Endothelial cell (in vitro differentiated cells): Measurements from ENCODE around the gene HDAC4. TPM values are rescaled to one million over a fixed set of nuclear protein-coding genes. Genes with fewer than 3 reads are reported as not detected.

Experiments used
- DNase-seq: peaks from one replicate; pipeline ENCODE4 v3.0.0; 2021; ENCODE audit warnings: low spot score
- H3K27ac Mint-ChIP-seq: one replicate; pipeline ENCODE4 v1.8.0; 2021; ENCODE audit warnings: mixed read lengths, inconsistent platforms; ENCODE audit not compliant: unreplicated experiment
- H3K27me3 Mint-ChIP-seq: one replicate; pipeline ENCODE4 v1.8.0; 2021; ENCODE audit warnings: mild to moderate bottlenecking, moderate library complexity, mixed read lengths, inconsistent platforms; ENCODE audit not compliant: unreplicated experiment
- H3K36me3 Mint-ChIP-seq: one replicate; pipeline ENCODE4 v1.8.0; 2021; ENCODE audit warnings: mild to moderate bottlenecking, low read depth, mixed read lengths, inconsistent platforms; ENCODE audit not compliant: unreplicated experiment
- H3K4me1 Mint-ChIP-seq: one replicate; pipeline ENCODE4 v1.8.0; 2021; ENCODE audit warnings: mild to moderate bottlenecking, mixed read lengths, inconsistent platforms; ENCODE audit not compliant: unreplicated experiment
- H3K4me3 Mint-ChIP-seq: one replicate; pipeline ENCODE4 v1.8.0; 2021; ENCODE audit warnings: mild to moderate bottlenecking, mixed read lengths, inconsistent platforms; ENCODE audit not compliant: unreplicated experiment
- H3K9me3 Mint-ChIP-seq: one replicate; pipeline ENCODE4 v1.8.0; 2021; ENCODE audit warnings: mixed read lengths, inconsistent platforms; ENCODE audit not compliant: unreplicated experiment
- total RNA-seq: library from RNA; stranded (reverse); fragmentation: NEBNext Ultra II Directional; extraction: Animal tissue kit (Norgen Biotek cat#: 25700); gene quantifications from one replicate; pipeline ENCODE4 v1.2.1, GENCODE V29; 2021; ENCODE audit not compliant: unreplicated experiment
- TF ChIP-seq, protein P1 (sequence below): fragments of 200-600 bp; sonication (generic); IDR thresholded peaks from one replicate; pipeline ENCODE4 v1.5.0; 2021; ENCODE audit warnings: antibody characterized with exemption; ENCODE audit not compliant: unreplicated experiment

The HDAC4 gene
- total RNA-seq, 1 donor from 2014 or later, result 26.0 TPM

- Mint-ChIP-seq H3K4me1 (peaks cover 13% of the 10 kb centered on the region), H3K9me3 (no peaks in the 10 kb centered on the region)
These were observed 173.9 kb downstream of the HDAC4 start for GRCh38 chr2:239226677-239227581.

GRCh38 chr2:239225871-239226561 lies 174.8 kb downstream of the HDAC4 start:
- H3K36me3 Mint-ChIP-seq, result no peaks in the 10 kb centered on the region
- H3K27me3 Mint-ChIP-seq, result peaks cover 5% of the 10 kb centered on the region
- H3K27ac Mint-ChIP-seq, result no peak overlapping the region
- H3K9me3 Mint-ChIP-seq, result no peaks in the 10 kb centered on the region
- TF ChIP-seq, protein P1, sequence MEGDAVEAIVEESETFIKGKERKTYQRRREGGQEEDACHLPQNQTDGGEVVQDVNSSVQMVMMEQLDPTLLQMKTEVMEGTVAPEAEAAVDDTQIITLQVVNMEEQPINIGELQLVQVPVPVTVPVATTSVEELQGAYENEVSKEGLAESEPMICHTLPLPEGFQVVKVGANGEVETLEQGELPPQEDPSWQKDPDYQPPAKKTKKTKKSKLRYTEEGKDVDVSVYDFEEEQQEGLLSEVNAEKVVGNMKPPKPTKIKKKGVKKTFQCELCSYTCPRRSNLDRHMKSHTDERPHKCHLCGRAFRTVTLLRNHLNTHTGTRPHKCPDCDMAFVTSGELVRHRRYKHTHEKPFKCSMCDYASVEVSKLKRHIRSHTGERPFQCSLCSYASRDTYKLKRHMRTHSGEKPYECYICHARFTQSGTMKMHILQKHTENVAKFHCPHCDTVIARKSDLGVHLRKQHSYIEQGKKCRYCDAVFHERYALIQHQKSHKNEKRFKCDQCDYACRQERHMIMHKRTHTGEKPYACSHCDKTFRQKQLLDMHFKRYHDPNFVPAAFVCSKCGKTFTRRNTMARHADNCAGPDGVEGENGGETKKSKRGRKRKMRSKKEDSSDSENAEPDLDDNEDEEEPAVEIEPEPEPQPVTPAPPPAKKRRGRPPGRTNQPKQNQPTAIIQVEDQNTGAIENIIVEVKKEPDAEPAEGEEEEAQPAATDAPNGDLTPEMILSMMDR, result no peak
- H3K4me1 Mint-ChIP-seq, result peaks cover 13% of the 10 kb centered on the region
- H3K4me3 Mint-ChIP-seq, result no peak overlapping the region
- no peak for DNase-seq

More at GRCh38 chr2:239226677-239227581, 173.9 kb downstream of the HDAC4 start:
- peaks cover 2% of the 10 kb centered on the region for H3K27me3 Mint-ChIP-seq
- no peaks in the 10 kb centered on the region for H3K36me3 Mint-ChIP-seq
- no peak overlapping the region for H3K27ac Mint-ChIP-seq
- TF ChIP-seq, protein P1, result no peak
- DNase-seq, result no peak
- H3K4me3 Mint-ChIP-seq, result no peak overlapping the region

DNA sequence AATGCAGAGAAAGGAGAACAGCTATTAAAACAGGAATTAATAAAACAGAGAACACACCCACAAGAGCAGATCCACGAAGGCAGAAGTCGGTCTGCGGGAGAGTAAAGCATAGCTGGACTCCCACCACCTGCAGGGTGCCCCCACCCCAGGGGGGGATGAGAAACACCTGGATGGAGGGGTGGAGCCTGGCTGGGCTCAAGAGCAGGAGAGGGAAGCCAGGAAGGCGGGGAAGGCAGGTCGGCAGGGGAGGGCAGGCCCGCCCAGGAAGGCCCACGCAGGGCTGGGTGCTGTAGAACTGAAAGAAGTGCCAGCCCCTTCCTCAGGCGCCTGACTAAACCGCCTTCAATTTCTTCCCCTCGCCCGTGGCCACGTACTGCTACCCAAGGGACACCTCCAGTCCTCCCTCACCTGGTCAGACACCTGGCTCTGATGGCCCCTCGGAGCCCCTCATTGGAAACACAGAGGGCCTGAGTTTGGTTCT lies 175.4 kb downstream of the HDAC4 start:
- Mint-ChIP-seq H3K27ac (no peak overlapping the region), H3K9me3 (no peaks in the 10 kb centered on the region), H3K4me1 (peaks cover 9% of the 10 kb centered on the region), H3K4me3 (no peak overlapping the region), H3K36me3 (no peaks in the 10 kb centered on the region), H3K27me3 (peaks cover 5% of the 10 kb centered on the region)
- DNase-seq, result no peak
- TF ChIP-seq, protein P1, result no peak

DNA sequence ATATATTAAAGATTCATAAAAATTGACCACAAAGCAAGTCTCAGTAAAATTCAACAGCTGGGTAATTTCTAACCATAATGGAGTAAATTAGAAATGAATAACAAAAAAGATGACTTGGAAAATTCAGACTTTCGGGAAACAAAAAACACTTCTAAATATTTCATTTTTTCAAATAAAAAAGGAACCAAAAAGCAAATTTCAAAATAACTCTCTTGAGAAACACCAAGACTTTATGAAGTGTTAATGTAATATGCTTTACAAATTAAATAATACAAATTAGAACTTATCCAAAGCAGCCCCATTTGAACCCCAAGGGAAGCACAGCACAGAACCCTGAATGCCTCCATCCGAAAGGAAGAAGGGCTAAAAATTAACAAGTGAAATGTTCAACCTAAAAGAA lies 175.9 kb downstream of the HDAC4 start:
- no peaks in the 10 kb centered on the region for H3K36me3 Mint-ChIP-seq
- no peak for DNase-seq
- H3K4me3 Mint-ChIP-seq, result no peak overlapping the region
- TF ChIP-seq, protein P1, result no peak
- H3K4me1 Mint-ChIP-seq, result peaks cover 9% of the 10 kb centered on the region
- H3K27ac Mint-ChIP-seq, result no peak overlapping the region
- peaks cover 5% of the 10 kb centered on the region for H3K27me3 Mint-ChIP-seq
- H3K9me3 Mint-ChIP-seq, result no peaks in the 10 kb centered on the region
